CD4-positive, alpha-beta T cell treated with Interleukin-6 for 4 hours (primary cell): Measurements from ENCODE around the gene FGF3.
"Not testable (repeated sequence)": the region's sequence is repeated elsewhere in the genome, so short reads cannot be mapped to it uniquely, and the experiment has no call there.

ENCODE experiments used
- DNase-seq: peaks from one replicate; pipeline ENCODE4 v3.0.0-alpha.2; 2020; ENCODE audit warnings: mixed read lengths

Gene FGF3

GRCh38 chr11:69801513-69802335 is 17.5 kb downstream of the FGF3 start:
- DNase-seq, result peak; percentile 28

- no peak for DNase-seq
Observed at GRCh38 chr11:69800278-69800677, 18.9 kb downstream of the FGF3 start.

- DNase-seq, result no peak
Observed at GRCh38 chr11:69799582-69799981, 19.6 kb downstream of the FGF3 start.

- no peak for DNase-seq
Observed at GRCh38 chr11:69799097-69799496, 20.1 kb downstream of the FGF3 start.

- DNase-seq, result no peak
Observed at GRCh38 chr11:69797737-69798528, 21.3 kb downstream of the FGF3 start.

DNA sequence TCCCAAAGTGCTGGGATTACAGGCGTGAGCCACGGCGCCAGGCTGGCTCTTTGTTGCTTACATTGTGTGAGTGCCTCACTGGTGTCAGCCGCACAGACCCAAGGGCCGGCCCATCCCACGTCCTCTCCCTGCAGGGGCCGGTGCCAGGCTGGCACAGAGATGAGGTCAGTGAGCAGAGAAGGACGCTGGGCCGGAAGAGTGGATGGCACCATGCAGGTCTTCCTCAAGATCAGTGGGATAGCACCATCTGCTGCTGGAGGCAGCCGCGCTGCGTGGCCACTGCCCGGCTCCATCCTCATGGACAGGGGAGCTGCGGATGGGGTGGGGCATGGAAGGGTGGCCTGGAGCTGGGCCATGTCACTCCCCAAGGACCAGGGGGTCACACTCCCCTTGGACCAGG is 22.1 kb downstream of the FGF3 start:
- DNase-seq, result no peak

DNA sequence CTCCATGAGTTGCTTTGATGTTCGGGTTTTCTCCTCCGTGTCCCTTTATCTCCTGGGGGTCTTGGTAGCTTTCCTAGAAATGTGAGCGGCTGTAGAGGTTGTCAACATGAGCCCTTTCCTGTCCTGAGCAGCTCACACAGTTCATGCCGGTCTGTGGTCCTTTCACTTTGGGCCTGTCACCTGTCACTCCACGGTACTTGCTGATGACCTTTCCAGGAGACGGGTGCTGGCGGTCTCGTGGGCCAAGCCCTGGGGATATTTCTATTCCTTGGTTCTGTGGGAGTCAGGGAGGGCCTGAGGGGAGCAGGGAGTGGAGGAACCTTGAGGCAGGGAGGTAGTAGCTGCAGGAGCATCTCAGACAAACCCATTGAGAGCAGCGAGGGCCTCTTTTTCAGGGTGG is 23.2 kb downstream of the FGF3 start:
- DNase-seq, result no peak

GRCh38 chr11:69791276-69792180 is 27.7 kb downstream of the FGF3 start:
- DNase-seq, result no peak

GRCh38 chr11:69788956-69789355 is 30.3 kb downstream of the FGF3 start:
- no peak for DNase-seq

DNA sequence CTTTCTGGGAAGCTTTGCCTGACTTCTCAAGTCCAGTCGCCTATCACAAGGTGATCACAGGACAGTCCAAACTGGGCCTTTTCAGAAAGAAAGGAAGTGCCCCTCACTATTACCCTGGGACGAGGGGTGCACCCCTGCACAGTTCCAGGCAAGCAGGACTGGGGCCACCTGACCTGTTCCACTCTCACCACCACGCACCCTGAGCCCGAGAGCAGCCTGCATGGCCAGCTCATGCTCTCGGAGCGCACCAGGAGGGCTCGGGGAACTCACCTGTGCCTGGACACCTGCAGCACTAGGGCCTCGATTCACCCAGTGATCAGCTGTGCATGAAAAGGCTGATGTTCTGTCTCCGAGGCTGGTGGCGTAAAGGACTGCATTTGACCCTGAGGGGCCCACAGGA is 31.3 kb downstream of the FGF3 start:
- no peak for DNase-seq

- no peak for DNase-seq
Observed at GRCh38 chr11:69787457-69787856, 31.8 kb downstream of the FGF3 start.

DNA sequence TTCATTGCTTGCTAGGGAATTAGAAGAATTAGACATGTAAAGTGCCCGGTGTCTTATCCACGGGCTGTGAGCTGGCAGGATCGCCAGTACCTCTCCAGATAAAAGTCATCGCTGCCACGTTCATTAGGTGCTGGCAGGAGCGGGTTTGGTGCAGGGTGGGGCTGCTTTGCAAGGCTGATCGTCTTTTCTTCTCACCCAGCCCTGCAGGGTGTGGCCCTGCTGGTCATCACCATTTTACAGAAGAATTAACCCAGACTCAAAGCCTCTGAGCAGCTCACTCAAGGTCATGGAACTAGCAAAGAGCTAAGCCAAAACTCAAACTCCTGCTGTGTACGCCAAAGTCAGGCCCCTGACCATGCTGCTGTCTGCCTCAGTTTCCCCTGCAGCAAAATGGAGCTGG is 38.0 kb downstream of the FGF3 start:
- DNase-seq, result no peak

GRCh38 chr11:69778373-69778772 is 40.8 kb downstream of the FGF3 start:
- DNase-seq, result no peak

GRCh38 chr11:69775163-69775755 is 44.0 kb downstream of the FGF3 start, which contains the start of gene FGF4:
Gene FGF4, minus strand, starts transcription at chr11:69775341. Its CDS starts 257 bp downstream, at chr11:69775084.
- DNase-seq, result no peak

DNA sequence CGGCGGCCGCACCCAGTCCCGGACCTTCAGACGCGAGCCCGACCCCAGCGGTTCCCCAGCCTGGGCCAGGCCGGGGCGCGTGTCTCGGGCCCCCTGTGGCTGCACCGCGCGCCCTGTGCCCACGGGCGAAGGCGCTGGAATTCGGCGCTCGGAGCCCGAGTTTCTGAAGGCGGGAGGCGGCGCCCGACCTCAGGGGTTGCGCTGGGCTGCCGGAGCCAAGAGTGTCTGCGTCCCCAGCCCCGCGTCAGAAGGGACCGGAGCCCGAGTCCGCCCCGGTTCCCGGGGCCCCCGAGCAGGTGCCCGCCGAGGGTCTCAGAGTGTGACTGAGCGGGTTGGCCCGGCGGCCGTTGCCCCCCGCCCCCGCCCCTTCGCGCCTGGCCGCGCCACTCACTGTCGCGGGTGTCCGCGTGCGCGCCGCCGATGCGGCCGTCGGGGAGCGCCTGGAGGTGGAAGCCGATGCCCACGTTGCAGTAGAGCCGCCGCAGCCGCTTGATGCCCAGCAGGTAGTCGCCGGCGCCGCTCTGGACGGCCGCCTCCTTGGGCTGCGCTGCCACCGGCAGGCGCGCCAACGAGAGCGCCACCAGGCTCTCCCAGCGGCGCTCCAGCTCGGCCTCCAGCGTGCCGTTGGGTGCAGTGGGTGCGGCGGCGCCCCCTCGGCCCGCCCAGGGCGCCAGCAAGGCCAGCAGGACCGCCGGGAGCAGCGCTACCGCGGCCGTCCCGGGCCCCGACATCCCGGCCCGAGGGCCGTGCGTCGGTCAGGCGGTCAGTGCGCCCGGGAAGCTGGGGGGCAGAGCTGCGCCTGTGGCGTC is 44.7 kb downstream of the FGF3 start:
- no peak for DNase-seq

GRCh38 chr11:69773626-69774353 is 45.4 kb downstream of the FGF3 start:
- DNase-seq, result no peak

- DNase-seq, result no peak
Observed at GRCh38 chr11:69771466-69771865, 47.8 kb downstream of the FGF3 start.

DNA sequence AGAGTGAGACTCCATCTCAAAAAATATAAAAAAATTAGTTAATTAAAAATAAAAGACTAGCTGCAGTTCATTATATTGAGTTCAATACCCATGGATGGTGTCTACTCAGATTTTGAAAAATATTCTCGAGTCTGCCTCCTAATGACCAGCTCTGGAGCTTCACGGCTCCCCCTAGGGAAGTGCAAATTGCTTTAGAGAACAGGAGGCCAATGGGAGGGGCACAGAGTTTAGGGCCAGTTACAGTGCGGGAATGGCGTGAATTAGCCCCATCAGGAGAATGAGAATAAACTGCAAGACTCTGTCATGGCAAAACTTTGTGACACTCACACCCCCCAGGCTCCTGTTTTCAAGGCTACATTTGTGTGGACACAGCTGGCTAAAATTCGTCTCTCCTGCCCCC is 48.7 kb downstream of the FGF3 start:
- no peak for DNase-seq

- no peak for DNase-seq
Observed at GRCh38 chr11:69765498-69765995, 53.7 kb downstream of the FGF3 start.

DNA sequence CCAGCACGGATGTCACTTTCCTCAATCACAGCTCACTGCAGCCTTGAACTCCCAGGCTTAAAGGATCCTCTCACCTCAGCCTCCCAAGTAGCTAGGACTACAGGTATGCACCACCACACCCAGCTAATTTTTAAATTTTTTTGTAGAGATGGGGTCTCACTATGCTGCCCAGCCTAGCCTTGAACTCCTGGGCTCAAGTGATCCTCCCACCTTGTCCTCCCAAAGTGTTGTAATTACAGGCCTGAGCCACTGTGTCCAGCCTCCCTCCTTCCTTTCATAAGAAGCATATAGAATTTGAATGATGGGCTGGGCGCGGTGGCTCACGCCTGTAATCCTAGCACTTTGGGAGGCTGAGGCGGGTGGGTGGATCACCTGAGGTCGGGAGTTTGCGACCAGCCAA is 54.3 kb downstream of the FGF3 start:
- not testable (repeated sequence) for DNase-seq

- no peak for DNase-seq
Observed at GRCh38 chr11:69760319-69760718, 58.9 kb downstream of the FGF3 start.
